CD14-positive monocyte (primary cell): ENCODE measurements around the gene EPB41L4A. TPM values are rescaled to one million over a fixed set of nuclear protein-coding genes. Genes with fewer than 3 reads are reported as not detected.

ENCODE experiments used
- DNase-seq, 3 donors: peaks; one replicate each; pipeline ENCODE4 v3.0.0-alpha.2; 2011 to 2022
- H2AFZ ChIP-seq: 2 replicates; pipeline ENCODE4 v1.6.0; 2012; ENCODE audit warnings: mild to moderate bottlenecking, low read depth, low read length, inconsistent platforms; ENCODE audit not compliant: insufficient read depth, poor library complexity, severe bottlenecking
- H3K27ac ChIP-seq, 2 donors: 1 replicate in 1 of 2; 2 replicates in 1 of 2; pipeline ENCODE4 v1.5.1; 2012 to 2013; ENCODE audit warnings: low read length in 2 of 2, control low read depth in 1 of 2, inconsistent platforms in 1 of 2, low read depth in 1 of 2, mild to moderate bottlenecking in 1 of 2
- H3K27me3 ChIP-seq, 2 donors: one replicate each; pipeline versions ENCODE4 v1.6.0 to v1.6.1; 2011 to 2013; ENCODE audit warnings: low read length in 2 of 2; ENCODE audit not compliant: control insufficient read depth in 2 of 2, insufficient read depth in 2 of 2
- H3K36me3 ChIP-seq, 2 donors: replicated peaks in 1 of 2; 1 replicate in 1 of 2; 2 replicates in 1 of 2; pipeline versions ENCODE4 v1.5.1 to v1.6.1; 2012 to 2013; ENCODE audit warnings: low read length in 2 of 2, control low read depth in 1 of 2, inconsistent platforms in 1 of 2, mild to moderate bottlenecking in 1 of 2; ENCODE audit not compliant: insufficient read depth in 2 of 2, control insufficient read depth in 1 of 2
- H3K4me1 ChIP-seq, 2 donors: 1 replicate in 1 of 2; 2 replicates in 1 of 2; pipeline versions ENCODE4 v1.5.1 to v1.6.1; 2012 to 2013; ENCODE audit warnings: low read length in 2 of 2, control low read depth in 1 of 2, inconsistent platforms in 1 of 2, mild to moderate bottlenecking in 1 of 2, moderate library complexity in 1 of 2; ENCODE audit not compliant: insufficient read depth in 2 of 2, control insufficient read depth in 1 of 2
- H3K4me2 ChIP-seq: replicated peaks from 2 replicates; pipeline ENCODE3; 2012; ENCODE audit warnings: low read length, moderate library complexity, mild to moderate bottlenecking; ENCODE audit not compliant: poor library complexity, severe bottlenecking; ENCODE audit errors: extremely low read depth
- H3K4me3 ChIP-seq, 3 experiments: fragments of 200-600 bp in 1 of 3; sonication (generic) in 1 of 3; replicated peaks in 1 of 3; 1 replicate in 2 of 3; 2 replicates in 1 of 3; pipeline ENCODE4 v1.5.1; 2011 to 2013; ENCODE audit warnings: low read length in 3 of 3, mild to moderate bottlenecking in 3 of 3, control low read depth in 2 of 3, low read depth in 2 of 3, inconsistent platforms in 1 of 3, moderate library complexity in 1 of 3
- H3K79me2 ChIP-seq: 2 replicates; pipeline ENCODE4 v1.6.0; 2012; ENCODE audit warnings: mild to moderate bottlenecking, control low read depth, inconsistent platforms, low read length, moderate library complexity; ENCODE audit not compliant: insufficient read depth
- H3K9ac ChIP-seq: 2 replicates; pipeline ENCODE4 v1.6.0; 2017; ENCODE audit warnings: low read length, mild to moderate bottlenecking; ENCODE audit not compliant: insufficient read depth, poor library complexity, severe bottlenecking
- H3K9me3 ChIP-seq, 2 donors: replicated peaks in 1 of 2; 1 replicate in 1 of 2; 2 replicates in 1 of 2; pipeline versions ENCODE4 v1.5.1 to v1.6.1; 2012 to 2013; ENCODE audit warnings: low read length in 2 of 2, control low read depth in 1 of 2; ENCODE audit not compliant: control insufficient read depth in 1 of 2, insufficient read depth in 1 of 2
- H4K20me1 ChIP-seq: 2 replicates; pipeline ENCODE4 v1.6.0; 2012; ENCODE audit warnings: mild to moderate bottlenecking, low read length, control low read depth, moderate library complexity; ENCODE audit not compliant: insufficient read depth
- H3K27ac Mint-ChIP-seq, 7 donors: one replicate each; pipeline ENCODE4 v1.8.0; 2020; ENCODE audit warnings: mild to moderate bottlenecking in 7 of 7, mixed read lengths in 7 of 7, moderate library complexity in 6 of 7, inconsistent platforms in 2 of 7
- H3K27me3 Mint-ChIP-seq, 3 donors: one replicate each; pipeline ENCODE4 v1.8.0; 2021 to 2022; ENCODE audit warnings: low read depth in 3 of 3, mild to moderate bottlenecking in 3 of 3, mixed read lengths in 3 of 3, moderate library complexity in 3 of 3, inconsistent platforms in 1 of 3
- H3K36me3 Mint-ChIP-seq, 2 donors: one replicate each; pipeline ENCODE4 v1.8.0; 2020; ENCODE audit warnings: mixed read lengths in 2 of 2, inconsistent platforms in 1 of 2, mild to moderate bottlenecking in 1 of 2
- H3K4me1 Mint-ChIP-seq: one replicate; pipeline ENCODE4 v1.8.0; 2020; ENCODE audit warnings: mild to moderate bottlenecking, mixed read lengths
- H3K4me3 Mint-ChIP-seq, 2 donors: one replicate each; pipeline ENCODE4 v1.8.0; 2020; ENCODE audit warnings: mild to moderate bottlenecking in 2 of 2, mixed read lengths in 2 of 2, moderate library complexity in 1 of 2
- H3K9me3 Mint-ChIP-seq, 7 donors: one replicate each; pipeline ENCODE4 v1.8.0; 2020 to 2022; ENCODE audit warnings: mixed read lengths in 7 of 7, mild to moderate bottlenecking in 6 of 7, moderate library complexity in 6 of 7, inconsistent platforms in 2 of 7
- CTCF ChIP-seq: fragments of 200-600 bp; IDR thresholded peaks from one replicate; pipeline ENCODE4 v1.8.0; 2022; ENCODE audit warnings: antibody characterized with exemption, mild to moderate bottlenecking
- WGBS: methylation state at CpG from one replicate; pipeline ENCODE4 v1.1.5; 2013; ENCODE audit warnings: missing lambda C conversion rate; ENCODE audit not compliant: insufficient coverage; 5-methylcytosine and 5-hydroxymethylcytosine counted together
- intact Hi-C, 2 donors: fragments of 100-400 bp; cut with micrococcal nuclease; formaldehyde crosslinking; loops; one replicate each; pipeline versions ENCODE4 v1.15.0 to v1.15.1; 2023
- polyA plus RNA-seq, 3 donors: library from polyadenylated mRNA; depleted of rRNA in 1 of 3; unstranded in 2 of 3; stranded (reverse) in 1 of 3; fragments of 300-500 nt in 2 of 3; fragments of >200 nt in 1 of 3; fragmentation: Illumina TruSeq in 2 of 3; gene quantifications; 1 replicate in 2 of 3; 2 replicates in 1 of 3; pipeline ENCODE4 v1.2.3, GENCODE V29; 2012 to 2021

The EPB41L4A gene
- polyA plus RNA-seq, 3 donors: 0.01 to 0.05 TPM; not detected in 1

GRCh38 chr5:112221128-112221527 is 197.9 kb downstream of the EPB41L4A start:
- Histone ChIP-seq H3K4me3 (no peak overlapping the region), H3K9me3 (no peaks in the 10 kb centered on the region), H3K27me3 (peaks cover 0 to 10% of the 10 kb centered on the region in 2 donors), H2AFZ (no peak overlapping the region), H4K20me1 (no peaks in the 10 kb centered on the region), H3K4me2 (no peak overlapping the region), H3K4me1 (no peaks in the 10 kb centered on the region), H3K27ac (no peak overlapping the region), H3K79me2 (no peaks in the 10 kb centered on the region), H3K36me3 (no peaks in the 10 kb centered on the region), H3K9ac (no peak overlapping the region)
- no peak overlapping the region for H3K4me3 Mint-ChIP-seq
- DNase-seq: no peak
- peaks cover 0 to 3% (median 0%) of the 10 kb centered on the region in 7 donors for H3K9me3 Mint-ChIP-seq
- 80% methylated on average over 1 of the region's 2 CpGs for WGBS
- H3K36me3 Mint-ChIP-seq: no peaks in the 10 kb centered on the region
- H3K27me3 Mint-ChIP-seq: peaks cover 6 to 12% (median 7%) of the 10 kb centered on the region in 3 donors
- no peak for TF ChIP-seq CTCF
- intact Hi-C loops: no loop called here
- H3K4me1 Mint-ChIP-seq: peaks cover 3% of the 10 kb centered on the region
- H3K27ac Mint-ChIP-seq: no peak overlapping the region

- no peak for TF ChIP-seq CTCF
- Mint-ChIP-seq H3K4me1 (peaks cover 3% of the 10 kb centered on the region), H3K27me3 (peaks cover 6 to 17% (median 7%) of the 10 kb centered on the region in 3 donors), H3K27ac (no peak overlapping the region), H3K4me3 (no peak overlapping the region), H3K36me3 (no peaks in the 10 kb centered on the region), H3K9me3 (peaks cover 0 to 3% (median 0%) of the 10 kb centered on the region in 7 donors)
- Histone ChIP-seq H3K9me3 (no peaks in the 10 kb centered on the region), H3K4me1 (no peaks in the 10 kb centered on the region), H3K9ac (no peak overlapping the region), H3K4me3 (no peak overlapping the region), H3K4me2 (no peak overlapping the region), H2AFZ (no peak overlapping the region), H4K20me1 (no peaks in the 10 kb centered on the region), H3K27ac (no peak overlapping the region), H3K27me3 (peaks cover 0 to 10% of the 10 kb centered on the region in 2 donors), H3K36me3 (no peaks in the 10 kb centered on the region), H3K79me2 (no peaks in the 10 kb centered on the region)
- DNase-seq: no peak
- intact Hi-C loops: no loop called here
- no CpG with 5 or more reads among the region's 6 CpGs for WGBS
Observed at GRCh38 chr5:112219000-112219399, 200.1 kb downstream of the EPB41L4A start.
